HG02571 (cell line): Measurements from ENCODE around the gene RTTN.
"Not testable (repeated sequence)": the region's sequence is repeated elsewhere in the genome, so short reads cannot be mapped to it uniquely, and the experiment has no call there.

Experiments
- ATAC-seq: cut with Tn5 transposase; IDR thresholded peaks from one replicate; pipeline ENCODE4 v1.9.1; 2021; ENCODE audit warnings: mild to moderate bottlenecking, moderate library complexity; ENCODE audit not compliant: unreplicated experiment

Gene RTTN

GRCh38 chr18:69985239-69985638, 220.2 kb downstream of the RTTN start:
- no peak for ATAC-seq

- no peak for ATAC-seq
Measured at GRCh38 chr18:69982417-69982816, 223.1 kb downstream of the RTTN start.

- ATAC-seq, result no peak
Measured at GRCh38 chr18:69981948-69982347, 223.5 kb downstream of the RTTN start.

GRCh38 chr18:69980982-69981804, 224.3 kb downstream of the RTTN start:
- no peak for ATAC-seq

- ATAC-seq, result no peak
Measured at GRCh38 chr18:69980509-69980908, 225.0 kb downstream of the RTTN start.

- peak; percentile 58 for ATAC-seq
Measured at GRCh38 chr18:69978732-69979715, 226.5 kb downstream of the RTTN start.

- not testable (repeated sequence) for ATAC-seq
Measured at GRCh38 chr18:69975294-69975693, 230.2 kb downstream of the RTTN start.

GRCh38 chr18:69974365-69974764, 231.1 kb downstream of the RTTN start:
- no peak for ATAC-seq

- no peak for ATAC-seq
Measured at GRCh38 chr18:69969491-69969890, 236.0 kb downstream of the RTTN start.

GRCh38 chr18:69968039-69968438, 237.4 kb downstream of the RTTN start:
- ATAC-seq, result no peak

- ATAC-seq, result no peak
Measured at GRCh38 chr18:69963196-69963595, 242.3 kb downstream of the RTTN start.

GRCh38 chr18:69961718-69962117, 243.8 kb downstream of the RTTN start:
- no peak for ATAC-seq

GRCh38 chr18:69958422-69958821, 247.1 kb downstream of the RTTN start:
- peak; percentile 67 for ATAC-seq

GRCh38 chr18:69957747-69958146, 247.7 kb downstream of the RTTN start:
- no peak for ATAC-seq

GRCh38 chr18:69956665-69957620, 248.5 kb downstream of the RTTN start:
- ATAC-seq, result peak; percentile 19

- peak; percentile 31 for ATAC-seq
Measured at GRCh38 chr18:69956057-69956456, 249.4 kb downstream of the RTTN start.

GRCh38 chr18:69954719-69955480, 250.6 kb downstream of the RTTN start:
- no peak for ATAC-seq

- ATAC-seq, result no peak
Measured at GRCh38 chr18:69953191-69953590, 252.3 kb downstream of the RTTN start.
